Measurements from ENCODE around the gene GALT.

GRCh38 chr9:34687276-34688030 is 41.0 kb downstream of the GALT start:
- TF ChIP-seq CTCF (IDR thresholded peaks at IDR 0.05) (no peak), POLR2A (IDR thresholded peaks at IDR 0.05) (no peak)
